SK-N-SH treated with all-trans-retinoic acid at 6 μM for 48 hours (cell line): ENCODE data around the gene MIGA2.

Experiments
- ATAC-seq: fragments of 200-7000 bp; cut with Tn5 transposase; 3 replicates; pipeline ENCODE4 v1.9.1; 2020; ENCODE audit warnings: mild to moderate bottlenecking, moderate library complexity
- ARNTL ChIP-seq: fragments of 450-650 bp; formaldehyde crosslinking; IDR thresholded peaks from 2 replicates; pipeline ENCODE4 v1.5.0; 2020; ENCODE audit warnings: low read depth, mild to moderate bottlenecking, moderate library complexity, borderline replicate concordance
- BACH2 ChIP-seq: fragments of 250-450 bp; sonication (Bioruptor Pico); IDR thresholded peaks from 2 replicates; pipeline ENCODE4 v1.9.0; 2021; ENCODE audit warnings: mild to moderate bottlenecking, borderline replicate concordance
- CSDC2 ChIP-seq: fragments of 250-450 bp; sonication (Bioruptor Pico); IDR thresholded peaks from 2 replicates; pipeline ENCODE4 v1.5.0; 2020; ENCODE audit warnings: mild to moderate bottlenecking, moderate library complexity
- ESRRG ChIP-seq: fragments of 250-450 bp; sonication (Bioruptor Pico); IDR thresholded peaks from 2 replicates; pipeline ENCODE4 v1.6.1; 2021; ENCODE audit warnings: mild to moderate bottlenecking
- GLIS3 ChIP-seq: fragments of 250-450 bp; sonication (Bioruptor Pico); IDR thresholded peaks from 2 replicates; pipeline ENCODE4 v1.5.0; 2020; ENCODE audit warnings: mild to moderate bottlenecking, moderate library complexity
- ISL1 ChIP-seq: fragments of 250-450 bp; sonication (Bioruptor Pico); IDR thresholded peaks from 2 replicates; pipeline ENCODE4 v2.1.2; 2022; ENCODE audit warnings: mild to moderate bottlenecking, moderate library complexity
- OSR1 ChIP-seq: fragments of 250-450 bp; sonication (Bioruptor Pico); IDR thresholded peaks from 2 replicates; pipeline ENCODE4 v1.8.0; 2022; ENCODE audit warnings: moderate library complexity, mild to moderate bottlenecking, inconsistent platforms
- PPARA ChIP-seq: fragments of 250-450 bp; sonication (Bioruptor Pico); IDR thresholded peaks from 2 replicates; pipeline ENCODE4 v1.5.0; 2020; ENCODE audit warnings: mild to moderate bottlenecking, borderline replicate concordance
- RARB ChIP-seq: fragments of 250-450 bp; sonication (Bioruptor Pico); IDR thresholded peaks from 2 replicates; pipeline ENCODE4 v1.8.0; 2021; ENCODE audit warnings: mild to moderate bottlenecking, moderate library complexity
- SNAI2 ChIP-seq: fragments of 250-450 bp; sonication (Bioruptor Pico); IDR thresholded peaks from 2 replicates; pipeline ENCODE4 v1.5.0; 2020; ENCODE audit warnings: mild to moderate bottlenecking, moderate library complexity
- TCF4 ChIP-seq: fragments of 250-450 bp; sonication (Bioruptor Pico); IDR thresholded peaks from 2 replicates; pipeline ENCODE4 v1.8.0; 2021; ENCODE audit warnings: mild to moderate bottlenecking, moderate library complexity, borderline replicate concordance
- TOX ChIP-seq: fragments of 250-450 bp; sonication (Bioruptor Pico); IDR thresholded peaks from 2 replicates; pipeline ENCODE4 v1.8.0; 2021; ENCODE audit warnings: mild to moderate bottlenecking, moderate library complexity, borderline replicate concordance
- ZC3H10 ChIP-seq: fragments of 250-450 bp; sonication (Bioruptor Pico); IDR thresholded peaks from 2 replicates; pipeline ENCODE4 v1.5.1; 2021; ENCODE audit warnings: mild to moderate bottlenecking, moderate library complexity
- ZFP3 ChIP-seq: fragments of 250-450 bp; sonication (Bioruptor Pico); IDR thresholded peaks from 2 replicates; pipeline ENCODE4 v1.5.0; 2020; ENCODE audit warnings: mild to moderate bottlenecking, moderate library complexity
- ZFP30 ChIP-seq: fragments of 450-650 bp; formaldehyde crosslinking; IDR thresholded peaks from 2 replicates; pipeline ENCODE4 v1.5.0; 2022; ENCODE audit warnings: mild to moderate bottlenecking, moderate library complexity
- ZNF565 ChIP-seq: fragments of 450-650 bp; formaldehyde crosslinking; conservative IDR thresholded peaks from 2 replicates; pipeline ENCODE4 v1.5.0; 2020; ENCODE audit warnings: low read depth, mild to moderate bottlenecking, moderate library complexity
- ZNF70 ChIP-seq: fragments of 450-650 bp; formaldehyde crosslinking; IDR thresholded peaks from 2 replicates; pipeline ENCODE4 v1.5.0; 2020; ENCODE audit warnings: mild to moderate bottlenecking, moderate library complexity
- ZNF8 ChIP-seq: fragments of 450-650 bp; formaldehyde crosslinking; IDR thresholded peaks from 2 replicates; pipeline ENCODE4 v1.5.0; 2020; ENCODE audit warnings: mild to moderate bottlenecking, moderate library complexity
- TF ChIP-seq, protein P1 (sequence below): fragments of 250-450 bp; sonication (Bioruptor Pico); IDR thresholded peaks from 2 replicates; pipeline ENCODE4 v1.8.0; 2021; ENCODE audit warnings: low read depth, mild to moderate bottlenecking, moderate library complexity, borderline replicate concordance
- TF ChIP-seq, protein P2 (sequence below): fragments of 250-450 bp; sonication (Bioruptor Pico); IDR thresholded peaks from 2 replicates; pipeline ENCODE4 v1.5.1; 2021; ENCODE audit warnings: mild to moderate bottlenecking, moderate library complexity
- TF ChIP-seq, protein P3 (sequence below): fragments of 250-450 bp; sonication (Bioruptor Pico); IDR thresholded peaks from 2 replicates; pipeline ENCODE4 v1.5.0; 2020; ENCODE audit warnings: mild to moderate bottlenecking, moderate library complexity
- TF ChIP-seq, protein P4 (sequence below): fragments of 250-450 bp; sonication (Bioruptor Pico); IDR thresholded peaks from 2 replicates; pipeline ENCODE4 v1.5.1; 2020; ENCODE audit warnings: low read depth, mild to moderate bottlenecking, moderate library complexity

The MIGA2 gene

DNA sequence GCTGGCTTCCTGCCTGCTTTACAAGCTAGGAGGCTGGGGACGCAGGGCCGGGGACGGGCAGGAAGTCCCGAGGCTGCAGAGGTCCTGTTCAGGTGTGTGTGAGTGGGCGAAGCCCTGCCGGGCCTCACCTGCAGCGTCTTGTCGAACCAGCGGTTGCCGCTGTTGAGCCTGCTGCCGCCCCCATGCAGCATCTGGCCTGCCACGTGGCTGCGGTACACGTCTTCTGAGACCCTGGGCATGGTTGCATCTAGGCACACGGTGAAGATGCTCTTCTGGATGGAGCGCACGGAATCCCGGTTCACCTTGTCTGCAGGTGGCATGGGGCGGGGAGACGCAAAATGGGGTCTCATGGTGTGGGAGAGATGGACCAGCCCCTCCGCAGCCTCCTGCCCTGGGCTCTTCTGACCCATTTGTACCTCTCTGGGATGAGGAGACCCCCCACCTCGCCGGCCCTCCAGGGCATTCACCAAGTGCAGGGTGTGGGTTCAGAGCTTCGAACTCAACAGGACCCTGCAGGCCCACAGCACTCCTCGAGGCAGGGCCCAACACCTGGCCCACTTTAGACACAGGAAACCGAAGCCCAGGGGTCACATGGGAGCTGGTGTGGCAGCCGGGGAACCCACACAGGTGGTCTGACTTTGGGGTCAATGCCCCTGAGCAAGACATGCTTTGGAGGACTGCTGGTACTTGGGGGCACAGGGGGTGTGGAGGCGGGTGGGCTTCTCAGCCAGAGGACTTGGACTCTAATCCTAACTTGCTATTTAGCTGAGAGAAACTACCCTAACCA is 64.2 kb downstream of the MIGA2 start:
- TF ChIP-seq, protein P1, sequence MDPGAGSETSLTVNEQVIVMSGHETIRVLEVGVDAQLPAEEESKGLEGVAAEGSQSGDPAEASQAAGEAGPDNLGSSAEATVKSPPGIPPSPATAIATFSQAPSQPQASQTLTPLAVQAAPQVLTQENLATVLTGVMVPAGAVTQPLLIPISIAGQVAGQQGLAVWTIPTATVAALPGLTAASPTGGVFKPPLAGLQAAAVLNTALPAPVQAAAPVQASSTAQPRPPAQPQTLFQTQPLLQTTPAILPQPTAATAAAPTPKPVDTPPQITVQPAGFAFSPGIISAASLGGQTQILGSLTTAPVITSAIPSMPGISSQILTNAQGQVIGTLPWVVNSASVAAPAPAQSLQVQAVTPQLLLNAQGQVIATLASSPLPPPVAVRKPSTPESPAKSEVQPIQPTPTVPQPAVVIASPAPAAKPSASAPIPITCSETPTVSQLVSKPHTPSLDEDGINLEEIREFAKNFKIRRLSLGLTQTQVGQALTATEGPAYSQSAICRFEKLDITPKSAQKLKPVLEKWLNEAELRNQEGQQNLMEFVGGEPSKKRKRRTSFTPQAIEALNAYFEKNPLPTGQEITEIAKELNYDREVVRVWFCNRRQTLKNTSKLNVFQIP (CRISPR knock-in tag) = no peak
- no peak for TF ChIP-seq ARNTL
- TF ChIP-seq, protein P2, sequence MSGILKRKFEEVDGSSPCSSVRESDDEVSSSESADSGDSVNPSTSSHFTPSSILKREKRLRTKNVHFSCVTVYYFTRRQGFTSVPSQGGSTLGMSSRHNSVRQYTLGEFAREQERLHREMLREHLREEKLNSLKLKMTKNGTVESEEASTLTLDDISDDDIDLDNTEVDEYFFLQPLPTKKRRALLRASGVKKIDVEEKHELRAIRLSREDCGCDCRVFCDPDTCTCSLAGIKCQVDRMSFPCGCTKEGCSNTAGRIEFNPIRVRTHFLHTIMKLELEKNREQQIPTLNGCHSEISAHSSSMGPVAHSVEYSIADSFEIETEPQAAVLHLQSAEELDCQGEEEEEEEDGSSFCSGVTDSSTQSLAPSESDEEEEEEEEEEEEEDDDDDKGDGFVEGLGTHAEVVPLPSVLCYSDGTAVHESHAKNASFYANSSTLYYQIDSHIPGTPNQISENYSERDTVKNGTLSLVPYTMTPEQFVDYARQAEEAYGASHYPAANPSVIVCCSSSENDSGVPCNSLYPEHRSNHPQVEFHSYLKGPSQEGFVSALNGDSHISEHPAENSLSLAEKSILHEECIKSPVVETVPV (CRISPR knock-in tag) = no peak
- TF ChIP-seq, protein P3, sequence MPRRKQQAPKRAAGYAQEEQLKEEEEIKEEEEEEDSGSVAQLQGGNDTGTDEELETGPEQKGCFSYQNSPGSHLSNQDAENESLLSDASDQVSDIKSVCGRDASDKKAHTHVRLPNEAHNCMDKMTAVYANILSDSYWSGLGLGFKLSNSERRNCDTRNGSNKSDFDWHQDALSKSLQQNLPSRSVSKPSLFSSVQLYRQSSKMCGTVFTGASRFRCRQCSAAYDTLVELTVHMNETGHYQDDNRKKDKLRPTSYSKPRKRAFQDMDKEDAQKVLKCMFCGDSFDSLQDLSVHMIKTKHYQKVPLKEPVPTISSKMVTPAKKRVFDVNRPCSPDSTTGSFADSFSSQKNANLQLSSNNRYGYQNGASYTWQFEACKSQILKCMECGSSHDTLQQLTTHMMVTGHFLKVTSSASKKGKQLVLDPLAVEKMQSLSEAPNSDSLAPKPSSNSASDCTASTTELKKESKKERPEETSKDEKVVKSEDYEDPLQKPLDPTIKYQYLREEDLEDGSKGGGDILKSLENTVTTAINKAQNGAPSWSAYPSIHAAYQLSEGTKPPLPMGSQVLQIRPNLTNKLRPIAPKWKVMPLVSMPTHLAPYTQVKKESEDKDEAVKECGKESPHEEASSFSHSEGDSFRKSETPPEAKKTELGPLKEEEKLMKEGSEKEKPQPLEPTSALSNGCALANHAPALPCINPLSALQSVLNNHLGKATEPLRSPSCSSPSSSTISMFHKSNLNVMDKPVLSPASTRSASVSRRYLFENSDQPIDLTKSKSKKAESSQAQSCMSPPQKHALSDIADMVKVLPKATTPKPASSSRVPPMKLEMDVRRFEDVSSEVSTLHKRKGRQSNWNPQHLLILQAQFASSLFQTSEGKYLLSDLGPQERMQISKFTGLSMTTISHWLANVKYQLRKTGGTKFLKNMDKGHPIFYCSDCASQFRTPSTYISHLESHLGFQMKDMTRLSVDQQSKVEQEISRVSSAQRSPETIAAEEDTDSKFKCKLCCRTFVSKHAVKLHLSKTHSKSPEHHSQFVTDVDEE (CRISPR knock-in tag) = no peak
- TF ChIP-seq ZFP3 (CRISPR knock-in tag) = no peak
- ATAC-seq = no peak

DNA sequence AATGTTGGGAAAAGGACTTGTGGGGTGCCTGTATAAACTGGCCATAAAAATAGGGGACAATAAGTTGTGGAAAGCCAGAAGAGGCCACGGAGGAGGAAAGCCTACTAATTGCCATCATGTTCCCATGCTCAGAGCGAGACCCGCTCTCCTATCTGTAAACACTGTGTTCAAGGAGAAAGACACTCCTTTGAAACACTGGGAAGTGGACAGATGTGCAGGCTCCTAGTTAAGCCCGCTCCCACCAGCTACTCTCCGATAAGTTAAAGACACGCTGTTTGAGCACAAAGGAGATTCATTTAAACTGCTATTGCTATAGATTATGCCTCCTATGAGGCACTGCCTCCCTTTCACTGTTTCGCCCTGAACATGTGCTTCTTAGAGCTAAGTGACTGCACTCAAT is 64.9 kb downstream of the MIGA2 start:
- ATAC-seq = no peak
- TF ChIP-seq OSR1 (CRISPR knock-in tag) = no peak
- no peak for TF ChIP-seq ZFP30
- no peak for TF ChIP-seq ZFP3 (CRISPR knock-in tag)
- TF ChIP-seq PPARA = no peak
- TF ChIP-seq TOX = no peak
- TF ChIP-seq ARNTL = no peak
- no peak for TF ChIP-seq BACH2 (CRISPR knock-in tag)
- TF ChIP-seq ISL1 (CRISPR knock-in tag) = no peak
- no peak for TF ChIP-seq GLIS3 (CRISPR knock-in tag)
- TF ChIP-seq ESRRG (CRISPR knock-in tag) = no peak
- TF ChIP-seq CSDC2 (CRISPR knock-in tag) = no peak
- TF ChIP-seq, protein P1 (CRISPR knock-in tag) = no peak
- TF ChIP-seq, protein P4, sequence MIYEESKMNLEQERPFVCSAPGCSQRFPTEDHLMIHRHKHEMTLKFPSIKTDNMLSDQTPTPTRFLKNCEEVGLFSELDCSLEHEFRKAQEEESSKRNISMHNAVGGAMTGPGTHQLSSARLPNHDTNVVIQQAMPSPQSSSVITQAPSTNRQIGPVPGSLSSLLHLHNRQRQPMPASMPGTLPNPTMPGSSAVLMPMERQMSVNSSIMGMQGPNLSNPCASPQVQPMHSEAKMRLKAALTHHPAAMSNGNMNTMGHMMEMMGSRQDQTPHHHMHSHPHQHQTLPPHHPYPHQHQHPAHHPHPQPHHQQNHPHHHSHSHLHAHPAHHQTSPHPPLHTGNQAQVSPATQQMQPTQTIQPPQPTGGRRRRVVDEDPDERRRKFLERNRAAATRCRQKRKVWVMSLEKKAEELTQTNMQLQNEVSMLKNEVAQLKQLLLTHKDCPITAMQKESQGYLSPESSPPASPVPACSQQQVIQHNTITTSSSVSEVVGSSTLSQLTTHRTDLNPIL (CRISPR knock-in tag) = no peak
- no peak for TF ChIP-seq ZC3H10 (CRISPR knock-in tag)
- no peak for TF ChIP-seq ZNF565 (CRISPR knock-in tag)
- no peak for TF ChIP-seq ZNF70 (CRISPR knock-in tag)
- TF ChIP-seq TCF4 (CRISPR knock-in tag) = no peak

DNA sequence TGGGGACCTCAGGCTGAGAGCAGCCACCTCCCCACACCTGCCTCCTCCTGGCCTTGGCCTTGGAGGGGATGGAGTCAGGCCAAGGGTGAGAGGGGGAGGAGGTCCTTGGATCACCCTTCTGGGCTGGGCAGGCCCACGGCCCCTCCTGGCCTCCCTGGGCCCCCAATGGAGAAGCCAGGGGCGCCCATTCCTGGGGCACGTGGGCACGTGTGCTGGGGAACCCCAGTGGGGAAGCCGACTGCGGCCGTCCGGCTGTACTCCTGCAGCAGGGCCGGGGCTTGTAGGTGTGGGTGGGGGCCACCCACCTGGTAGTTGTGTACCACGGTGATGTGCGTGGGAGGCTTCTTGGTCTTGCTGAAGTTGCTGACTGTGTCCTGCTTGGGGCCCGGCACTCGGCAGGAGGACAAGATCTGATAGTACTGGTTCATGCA is 65.7 kb downstream of the MIGA2 start:
- ATAC-seq = no peak

More for the DNA sequence above, 65.7 kb downstream of the MIGA2 start:
- TF ChIP-seq PPARA (no peak), RARB (CRISPR knock-in tag) (no peak), SNAI2 (CRISPR knock-in tag) (no peak), GLIS3 (CRISPR knock-in tag) (no peak), ZNF8 (CRISPR knock-in tag) (no peak), ZC3H10 (CRISPR knock-in tag) (no peak), OSR1 (CRISPR knock-in tag) (no peak), ARNTL (no peak), ZNF70 (CRISPR knock-in tag) (no peak), ZNF565 (CRISPR knock-in tag) (no peak), ZFP3 (CRISPR knock-in tag) (no peak), ESRRG (CRISPR knock-in tag) (no peak), CSDC2 (CRISPR knock-in tag) (no peak)
- TF ChIP-seq, protein P2 (CRISPR knock-in tag) = no peak
- TF ChIP-seq, protein P4 (CRISPR knock-in tag) = no peak
- TF ChIP-seq, protein P1 (CRISPR knock-in tag) = no peak
